GM21367 (cell line): ENCODE results near the gene LAIR2.
"Not testable (repeated sequence)": the region's sequence is repeated elsewhere in the genome, so short reads cannot be mapped to it uniquely, and the experiment has no call there.

Source experiments
- ATAC-seq: cut with Tn5 transposase; IDR thresholded peaks from one replicate; pipeline ENCODE4 v1.9.1; 2021; ENCODE audit not compliant: unreplicated experiment

Gene LAIR2

DNA sequence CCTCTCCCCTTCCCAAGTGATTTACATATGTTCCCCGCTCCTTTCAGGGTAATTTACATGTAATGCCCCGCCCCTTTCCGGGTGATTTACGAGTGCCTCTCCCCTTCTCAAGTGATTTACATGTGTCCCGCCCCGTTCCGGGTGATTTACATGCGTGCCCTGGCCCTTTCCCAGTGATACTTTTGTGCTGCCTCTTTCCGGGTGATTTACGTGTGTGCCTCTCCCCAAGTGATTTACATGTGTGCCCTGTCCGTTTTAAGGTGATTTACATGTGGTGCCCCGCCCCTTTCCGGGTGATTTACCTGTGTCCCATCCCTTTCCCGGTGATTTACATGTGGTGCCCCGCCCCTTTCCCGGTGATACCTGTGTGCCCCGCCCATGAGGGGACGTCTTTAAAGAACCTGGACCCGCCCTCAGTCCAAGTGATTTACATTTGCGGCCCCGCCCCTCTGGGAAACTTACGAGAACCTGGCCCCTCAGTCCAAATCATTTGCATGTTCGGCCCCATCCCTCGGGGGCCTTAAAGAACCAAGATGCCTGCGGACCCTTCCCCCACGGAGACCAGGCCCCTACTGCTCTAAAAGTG, 38.5 kb upstream of the LAIR2 start:
- ATAC-seq, result peak; percentile 36

DNA sequence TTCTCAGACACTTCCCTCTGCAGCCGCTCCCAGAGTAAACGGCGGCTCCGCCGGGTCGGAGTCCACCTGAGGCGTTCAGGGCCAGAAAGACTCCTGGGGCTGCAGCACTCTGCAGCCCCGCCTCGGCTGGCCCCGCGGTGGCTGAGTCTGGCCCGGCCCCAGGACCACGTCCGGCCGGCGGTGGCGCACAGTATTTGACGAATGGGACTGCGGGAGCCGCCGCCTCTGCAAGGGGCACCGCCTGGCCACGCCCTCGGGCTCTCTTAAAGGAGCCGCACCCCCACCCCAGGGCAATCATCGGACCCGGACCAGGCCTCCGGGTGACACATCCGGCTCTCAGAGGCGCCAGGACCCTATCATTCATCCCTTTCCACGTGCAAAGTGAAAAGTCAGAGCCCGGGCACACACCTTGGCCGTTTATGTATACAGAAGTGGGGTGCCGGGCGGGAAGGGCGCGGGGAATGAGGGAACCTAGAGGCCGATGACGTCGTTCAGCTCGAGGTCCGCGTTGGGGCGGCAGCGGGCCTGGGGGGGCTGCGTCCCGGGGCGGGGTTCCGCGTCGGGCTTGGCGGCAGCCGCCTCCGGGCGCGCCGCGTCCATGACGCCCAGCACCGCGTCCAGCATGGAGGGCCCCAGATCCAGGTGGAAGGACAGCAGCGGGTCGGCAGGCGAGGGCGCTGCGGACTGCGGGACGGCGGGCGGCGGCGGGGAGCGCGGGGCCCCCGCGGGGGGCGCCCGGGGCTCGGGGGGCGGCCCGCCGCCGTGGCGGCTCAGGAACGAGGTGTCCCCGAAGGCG, 37.8 kb upstream of the LAIR2 start:
- ATAC-seq, result peak; percentile 35

DNA sequence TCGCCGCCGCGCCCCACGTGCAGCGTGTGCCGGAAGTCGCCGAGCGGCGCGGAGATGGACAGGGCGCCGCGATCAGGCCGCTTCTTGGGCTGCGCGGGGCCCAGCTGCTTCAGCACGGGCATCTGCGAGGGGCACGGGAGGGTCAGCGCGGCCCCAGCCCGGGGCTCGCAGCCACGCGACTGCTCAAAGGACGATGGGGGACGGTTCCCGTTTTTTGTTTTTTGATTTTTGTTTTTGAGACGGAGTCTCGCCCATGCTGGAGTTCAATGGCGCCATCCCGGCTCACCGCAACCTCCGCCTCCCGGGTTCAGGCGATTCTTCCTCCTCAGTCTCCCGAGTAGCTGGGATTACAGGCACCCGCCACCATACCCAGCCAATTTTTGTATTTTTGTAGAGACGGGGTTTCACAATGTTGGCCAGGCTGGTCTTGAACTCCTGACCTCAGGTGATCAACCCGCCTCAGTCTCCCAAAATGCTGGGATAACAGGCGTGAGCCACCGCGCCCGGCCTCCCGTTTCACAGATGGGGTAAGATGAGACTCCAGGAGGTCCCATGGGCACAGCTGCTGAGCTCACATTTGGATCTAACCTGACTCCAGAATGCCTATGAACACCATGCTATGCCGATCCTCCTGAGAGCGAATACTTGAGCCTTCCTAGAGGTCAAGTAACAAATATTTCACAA, 37.1 kb upstream of the LAIR2 start:
- no peak for ATAC-seq

DNA sequence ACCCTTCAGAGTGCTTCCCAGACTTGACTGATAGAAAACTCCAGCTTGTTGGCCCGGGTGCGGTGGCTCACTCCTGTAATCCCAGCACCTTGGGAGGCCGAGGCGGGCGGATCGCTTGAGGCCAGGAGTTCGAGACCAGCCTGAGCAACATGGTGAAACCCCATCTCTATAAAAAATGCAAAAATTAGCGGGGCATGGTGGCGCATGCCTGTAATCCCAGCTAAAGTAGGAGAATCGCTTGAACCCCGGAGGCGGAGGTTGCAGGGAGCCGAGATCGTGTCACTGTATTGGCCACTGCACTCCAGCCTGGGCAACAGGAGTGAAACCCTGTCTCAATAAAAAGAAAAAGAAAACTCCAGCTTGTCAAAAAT, 36.5 kb upstream of the LAIR2 start:
- ATAC-seq, result not testable (repeated sequence)

DNA sequence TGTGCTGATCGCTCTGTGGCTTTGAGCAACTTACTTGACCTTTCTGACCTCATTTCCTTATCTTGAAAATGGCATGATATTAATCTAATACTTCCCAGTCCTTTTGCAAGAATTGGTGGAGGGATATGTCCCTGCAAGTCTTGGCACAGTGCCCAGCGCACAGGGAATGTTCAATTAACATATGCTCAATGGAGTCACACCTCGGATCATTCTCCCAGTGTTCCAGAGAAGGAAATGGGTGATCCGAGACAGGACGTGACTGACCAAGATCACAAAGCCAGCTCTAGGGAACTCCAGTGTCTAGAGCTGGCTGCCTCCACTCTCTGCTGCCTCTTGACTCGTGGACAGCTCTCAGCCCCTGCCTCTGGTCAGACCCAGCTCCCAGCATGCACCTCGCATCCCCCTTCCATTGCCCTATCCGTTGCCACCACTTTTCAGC, 33.1 kb upstream of the LAIR2 start:
- no peak for ATAC-seq

DNA sequence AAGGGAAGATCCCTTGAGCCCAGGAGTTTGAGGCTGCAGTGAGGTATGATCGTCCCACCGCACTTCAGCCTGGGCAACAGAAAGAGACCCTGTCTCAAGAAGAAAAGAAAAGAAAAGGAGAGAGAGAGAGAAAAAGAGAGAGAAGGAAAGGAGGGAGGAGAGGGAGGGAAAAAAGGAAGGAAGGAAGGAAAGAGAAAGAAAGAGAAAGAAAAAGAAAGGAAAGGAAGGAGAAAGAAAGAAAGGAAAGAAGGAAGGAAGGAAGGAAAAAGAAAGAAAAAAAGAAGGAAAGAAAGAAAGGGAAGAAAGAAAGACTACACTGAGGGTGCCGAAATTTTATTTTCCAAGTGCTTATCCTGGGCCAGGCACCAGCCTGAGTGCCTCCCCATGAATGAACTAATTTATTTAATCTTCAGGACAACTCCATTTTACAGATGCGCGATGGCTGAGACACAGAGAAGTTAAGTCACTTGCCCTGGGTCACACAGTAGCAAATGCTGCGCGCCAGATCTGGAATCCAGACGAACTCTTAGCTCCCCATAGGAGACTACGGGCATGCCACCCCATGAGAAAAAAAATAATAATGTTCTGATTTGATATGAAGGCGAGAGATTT, 32.2 kb upstream of the LAIR2 start:
- ATAC-seq, result no peak

DNA sequence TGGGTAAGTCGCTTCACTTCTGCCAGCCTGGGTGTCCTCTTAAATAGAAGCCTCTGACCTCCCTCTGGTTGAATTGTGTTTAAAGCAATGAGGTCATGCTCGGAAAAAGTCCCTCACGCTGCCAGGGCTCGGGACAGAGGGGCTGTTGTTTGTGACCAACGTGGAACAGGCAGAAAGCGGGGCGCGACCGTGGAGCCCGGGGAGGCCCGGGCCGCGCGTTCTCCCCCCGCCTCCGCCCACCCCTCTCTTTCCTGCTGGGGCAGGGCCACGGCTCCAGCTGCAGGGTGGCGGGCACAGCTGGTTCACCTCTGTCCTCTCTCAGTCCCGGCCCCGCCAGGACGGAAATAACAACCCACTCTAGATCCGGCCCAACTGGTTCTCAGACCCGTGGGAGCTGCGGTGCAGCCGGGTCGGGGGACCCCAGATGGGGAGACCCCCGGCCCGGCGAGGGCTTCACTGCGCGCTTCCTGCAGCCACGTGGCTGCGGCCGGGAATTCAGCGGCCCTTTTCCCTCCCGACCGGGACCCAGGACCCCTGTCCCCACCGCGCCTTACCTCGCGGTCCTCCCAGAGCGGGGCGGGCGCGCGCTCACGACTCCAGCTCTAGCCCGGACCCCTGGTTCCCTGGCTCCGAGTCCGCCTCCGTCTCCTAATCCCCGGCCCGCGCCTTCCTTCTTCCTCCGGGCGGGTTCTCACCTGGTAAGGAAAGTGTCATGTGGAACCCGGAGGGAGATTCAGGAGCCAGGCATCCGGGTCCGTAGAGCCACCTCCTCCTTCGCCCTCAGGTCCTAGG, 31.4 kb upstream of the LAIR2 start:
- no peak for ATAC-seq

DNA sequence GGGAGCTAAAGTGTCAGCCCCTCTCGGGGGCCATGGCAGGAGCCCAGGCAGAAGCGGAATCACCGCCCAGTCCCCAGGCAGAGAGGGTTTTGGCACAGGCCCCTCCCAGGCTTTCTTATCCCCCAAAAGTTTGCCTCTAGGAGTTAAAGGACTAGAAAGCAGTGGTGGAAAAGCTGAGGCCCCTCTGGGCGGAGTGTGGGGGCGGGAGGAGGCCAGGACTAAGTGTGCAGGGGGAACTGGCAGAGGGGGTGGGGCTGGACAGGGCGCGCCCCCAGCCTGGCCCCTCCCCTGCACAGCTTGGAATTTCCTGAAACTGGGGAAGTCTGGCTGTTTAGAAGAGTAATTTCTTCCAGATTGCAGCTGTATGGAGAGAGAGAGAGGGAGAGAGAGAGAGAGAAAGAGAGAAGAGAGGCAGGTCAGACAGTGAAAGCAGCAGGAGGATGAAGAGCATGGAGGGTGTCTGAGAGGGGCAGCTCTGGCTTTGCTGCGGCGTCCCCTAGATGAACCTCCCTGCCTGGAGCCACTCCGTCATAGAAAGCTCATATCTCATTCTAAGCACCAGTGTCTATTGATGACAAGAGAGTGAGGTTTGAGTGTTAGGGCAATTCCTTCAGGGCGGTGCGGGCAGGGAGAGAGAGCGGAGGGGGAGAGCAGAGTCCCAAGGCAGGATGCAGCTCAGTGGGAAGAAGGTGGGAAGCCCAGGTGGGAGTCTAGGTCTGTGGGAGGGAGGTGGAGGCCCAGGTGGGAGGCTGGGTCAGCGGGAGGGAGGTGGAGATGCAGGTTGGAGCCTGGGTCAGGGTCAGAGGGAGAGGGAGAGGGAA, 29.4 kb upstream of the LAIR2 start, which contains the start of gene CDC42EP5:
Gene CDC42EP5, minus strand, starts transcription at position 226 of the 821 bp plus-strand sequence. CDS start 7,749 bp downstream, outside the sequence.
- no peak for ATAC-seq

DNA sequence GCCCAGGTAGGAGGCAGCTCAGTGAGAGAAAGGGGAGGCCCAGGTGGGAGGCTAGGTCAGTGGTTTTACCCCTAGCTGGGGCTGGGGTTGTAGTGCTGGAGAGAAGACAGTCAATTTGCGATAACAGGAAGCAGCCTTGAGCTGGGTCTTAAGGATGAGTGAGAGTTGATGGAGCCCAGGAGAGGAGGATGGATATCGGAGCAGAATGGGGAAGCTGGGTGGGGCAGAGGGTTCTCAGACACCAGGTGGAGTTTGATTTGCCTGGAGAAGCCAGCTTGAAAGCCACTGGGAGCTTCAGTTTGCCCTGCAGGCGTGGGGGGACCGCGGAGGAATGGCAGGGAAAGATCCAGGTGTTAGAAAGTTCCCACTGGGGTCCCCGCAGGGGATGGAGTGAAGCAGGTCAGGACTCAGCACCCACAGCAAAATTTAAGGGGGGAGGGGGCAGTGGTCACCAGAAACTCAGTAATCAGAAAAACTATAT, 28.7 kb upstream of the LAIR2 start:
- ATAC-seq, result no peak

DNA sequence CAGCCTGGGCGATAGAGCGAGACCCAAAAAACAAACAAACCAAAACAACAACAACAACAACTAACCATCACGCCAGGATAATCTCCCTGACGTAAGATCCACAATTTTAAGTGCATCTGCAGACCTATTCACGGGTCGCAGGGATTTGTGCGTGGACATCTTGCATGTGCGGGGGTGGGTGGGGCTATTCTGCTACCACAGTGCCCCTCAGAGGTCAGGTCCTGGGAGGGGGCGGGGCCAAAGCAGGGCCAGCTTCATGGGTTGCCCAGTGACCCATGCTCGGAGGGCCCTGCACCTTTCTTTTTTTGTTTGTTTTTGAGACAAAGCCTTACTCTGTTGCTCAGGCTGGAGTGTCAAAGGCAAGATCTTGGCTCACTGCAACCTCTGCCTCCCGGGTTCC, 26.9 kb upstream of the LAIR2 start:
- no peak for ATAC-seq

DNA sequence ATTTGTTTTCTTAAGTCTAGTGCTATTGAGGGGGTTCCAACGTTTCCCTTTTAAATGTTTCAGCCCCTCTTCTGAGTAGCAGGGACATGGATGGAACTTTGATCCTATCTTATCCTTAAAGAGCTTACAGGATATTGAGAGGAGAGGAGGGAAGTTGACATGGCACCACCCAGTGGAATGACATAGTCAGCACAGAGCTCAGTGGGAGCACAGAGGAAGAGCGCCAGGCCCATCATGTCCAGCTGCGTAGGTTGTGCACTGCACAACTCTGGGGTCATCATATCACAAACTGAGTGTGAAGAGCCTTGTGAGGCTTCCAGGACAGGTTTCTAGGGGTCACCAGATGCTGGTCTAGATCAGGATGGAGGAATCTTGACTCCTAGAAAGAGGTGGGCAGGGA, 25.0 kb upstream of the LAIR2 start:
- ATAC-seq, result no peak

DNA sequence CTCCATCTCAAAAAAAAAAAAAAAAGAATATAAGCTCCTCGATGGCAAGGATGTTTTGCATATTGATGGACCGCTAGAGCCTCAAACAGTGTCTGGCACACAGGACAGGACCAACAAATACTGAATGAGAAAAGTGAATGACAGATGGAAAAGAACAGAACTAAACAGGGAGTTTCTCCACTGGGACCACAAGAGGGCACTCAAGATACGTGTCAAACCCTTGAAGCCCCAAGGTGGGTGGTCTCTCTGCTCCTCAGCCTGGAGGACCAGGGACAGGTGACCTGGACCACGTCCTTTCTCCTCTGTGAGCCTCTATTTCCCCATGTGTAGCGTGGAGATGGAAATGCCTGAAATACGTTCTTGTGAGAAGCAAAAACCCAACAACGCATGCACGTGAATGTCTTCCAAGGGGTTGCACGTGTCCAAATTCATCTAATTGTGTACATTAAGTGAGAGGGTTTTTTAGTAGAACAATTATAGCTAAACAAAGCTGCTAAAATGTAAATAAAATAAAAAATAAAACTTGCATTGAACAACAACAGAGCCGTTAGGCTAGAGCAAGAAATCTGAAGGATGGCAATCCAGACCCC, 23.9 kb upstream of the LAIR2 start:
- no peak for ATAC-seq

DNA sequence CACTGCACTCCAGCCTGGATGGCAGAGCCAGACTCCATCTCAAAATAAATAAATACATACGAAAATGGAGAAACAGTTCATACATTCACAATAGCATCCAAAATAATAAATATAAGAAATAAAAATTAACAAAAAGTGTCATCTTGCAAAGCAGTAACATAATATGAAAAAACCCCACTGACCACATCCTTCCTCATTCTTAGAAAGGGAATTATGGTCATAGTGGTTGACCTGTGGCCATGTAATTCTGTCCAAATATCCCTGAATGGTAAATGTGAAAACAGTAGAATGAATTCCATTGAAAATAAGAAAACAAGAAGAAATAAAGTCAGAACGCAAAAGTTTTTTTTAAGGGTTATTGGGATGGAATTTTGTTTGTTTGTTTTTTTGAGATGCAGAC, 22.6 kb upstream of the LAIR2 start:
- no peak for ATAC-seq

DNA sequence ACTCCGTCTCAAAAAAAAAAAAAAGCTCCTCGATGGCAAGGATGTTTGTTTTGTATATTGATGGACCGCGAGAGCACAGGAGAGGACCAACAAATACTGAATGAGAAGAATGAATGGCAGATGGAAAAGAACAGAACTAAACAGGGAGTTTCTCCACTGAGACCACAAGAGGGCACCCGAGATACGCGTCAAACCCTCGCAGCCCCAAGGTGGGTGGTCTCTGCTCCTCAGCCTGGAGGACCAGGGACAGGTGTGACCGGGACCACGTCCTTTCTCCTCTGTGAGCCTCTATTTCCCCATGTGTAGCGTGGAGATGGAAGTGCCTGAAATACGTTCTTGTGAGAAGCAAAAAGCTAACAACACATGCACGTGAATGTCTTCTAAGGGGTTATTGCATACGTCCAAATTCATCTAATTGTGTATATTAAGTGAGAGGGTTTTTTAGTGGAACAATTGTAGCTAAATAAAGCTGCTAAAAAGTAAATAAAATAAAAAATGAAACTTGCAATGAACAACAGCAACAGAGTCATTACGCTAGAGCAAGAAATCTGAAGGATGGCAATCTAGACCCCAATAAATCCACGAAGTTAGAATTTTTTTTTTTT, 21.2 kb upstream of the LAIR2 start:
- no peak for ATAC-seq

DNA sequence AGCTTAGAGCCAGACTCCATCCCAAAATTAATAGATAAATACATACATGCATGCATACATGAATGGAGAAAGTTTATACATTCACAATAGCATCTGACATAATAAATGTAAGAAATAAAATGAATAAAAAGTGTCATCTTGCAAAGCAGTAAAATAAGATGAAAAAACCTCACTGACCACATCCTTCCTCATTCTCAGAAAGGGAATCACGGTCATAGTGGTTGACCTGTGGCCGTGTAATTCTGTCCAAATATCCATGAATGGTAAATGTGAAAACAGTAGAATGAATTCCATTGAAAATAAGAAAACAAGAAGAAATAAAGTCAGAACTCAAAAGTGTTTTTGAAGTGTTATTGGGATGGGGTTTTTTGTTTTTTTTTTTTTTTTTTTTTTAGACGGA, 19.7 kb upstream of the LAIR2 start:
- no peak for ATAC-seq

DNA sequence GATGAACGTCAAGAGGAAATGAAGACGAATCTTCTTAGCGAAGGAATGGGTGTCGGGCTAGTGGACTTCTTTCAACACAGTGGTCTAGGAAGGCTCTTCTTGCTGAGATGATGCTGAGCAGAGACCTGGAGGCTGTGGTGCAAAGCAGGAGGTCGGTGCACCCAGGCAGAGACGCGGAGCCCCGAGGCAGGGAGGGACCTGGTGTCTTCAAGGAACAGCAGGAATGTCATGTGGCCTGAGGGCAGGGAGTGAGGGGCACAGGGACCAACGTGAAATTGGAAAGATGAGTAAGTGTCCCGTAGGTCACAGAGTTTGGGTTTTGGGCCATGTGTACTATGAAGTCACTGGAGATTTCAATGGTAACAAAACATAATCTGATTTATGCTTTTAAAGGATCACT, 18.2 kb upstream of the LAIR2 start:
- no peak for ATAC-seq

DNA sequence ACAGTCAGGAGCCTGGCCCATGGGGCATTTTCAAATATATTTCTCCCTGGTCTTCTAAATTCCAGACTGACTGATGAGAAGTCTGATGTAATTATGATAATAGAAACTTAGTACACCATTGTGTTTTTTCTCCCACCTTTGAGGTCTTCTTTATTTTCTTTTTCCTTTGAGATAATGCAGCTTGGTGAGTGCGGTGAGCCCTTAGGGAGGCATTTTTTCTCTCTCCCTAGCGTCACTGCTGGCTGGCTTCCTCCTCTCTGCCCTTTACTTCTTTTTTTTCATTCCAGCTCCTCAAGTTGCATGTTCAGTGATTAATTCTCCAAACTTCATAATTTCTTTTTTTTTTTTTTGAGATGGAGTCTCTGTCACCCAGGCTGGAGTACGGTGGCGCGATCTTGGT, 16.8 kb upstream of the LAIR2 start:
- no peak for ATAC-seq

DNA sequence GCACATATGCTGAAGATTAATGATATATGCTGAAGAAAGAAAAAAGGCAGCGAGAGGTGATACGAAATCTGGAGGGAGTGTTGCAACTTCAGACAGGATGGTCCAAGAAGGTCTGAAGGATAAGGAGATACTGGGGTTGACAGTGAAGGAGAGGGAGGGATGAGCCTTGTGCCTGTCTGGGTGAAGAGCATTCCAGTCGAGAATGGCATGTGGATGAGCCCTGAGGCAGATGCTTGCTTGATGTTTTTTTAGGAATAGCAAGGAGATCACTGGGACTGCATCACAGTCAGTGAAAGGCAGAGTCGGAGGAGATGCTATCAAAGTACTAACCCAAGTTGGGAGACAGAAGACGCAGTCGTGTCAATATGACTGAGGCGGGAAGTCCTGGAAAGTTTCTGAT, 13.3 kb upstream of the LAIR2 start:
- no peak for ATAC-seq

DNA sequence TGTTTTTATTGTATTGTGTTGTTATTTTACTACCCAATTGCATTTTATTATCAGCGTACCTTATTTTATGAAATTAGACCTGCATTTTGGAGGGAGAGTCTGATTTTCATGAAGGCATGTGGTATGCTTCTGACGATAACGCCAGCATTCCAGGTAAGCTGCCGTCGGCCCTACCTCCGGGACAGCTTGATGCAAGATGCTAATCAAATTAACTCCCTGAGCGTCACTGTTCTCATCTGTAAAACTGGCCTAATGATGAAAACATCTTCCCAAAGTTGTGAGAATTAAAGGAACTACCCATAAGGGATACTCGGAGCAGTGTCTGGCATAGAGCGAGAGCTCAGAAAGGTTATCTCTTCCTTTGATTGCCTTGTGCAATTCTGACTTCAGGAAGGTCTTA, 12.9 kb upstream of the LAIR2 start:
- ATAC-seq, result no peak
